Keratinocyte (primary cell): Measurements from ENCODE around the gene PPL. TPM values are rescaled to one million over a fixed set of nuclear protein-coding genes. Genes with fewer than 3 reads are reported as not detected.

Experiments
- DNase-seq: peaks from one replicate; pipeline ENCODE4 v3.0.0-alpha.2; 2011; ENCODE audit warnings: low read depth, missing footprints, low spot score
- FAIRE-seq: peaks from 2 replicates; lab custom pipeline; 2011; peaks lifted over from hg19 to GRCh38; lab: Jason Lieb, UNC
- H2AFZ ChIP-seq: 2 replicates; pipeline ENCODE4 v1.6.0; 2012; ENCODE audit warnings: low read length, control low read depth, inconsistent platforms; ENCODE audit not compliant: control insufficient read depth
- H3K27ac ChIP-seq: 2 replicates; pipeline ENCODE4 v1.5.1; 2011; ENCODE audit warnings: low read length; ENCODE audit not compliant: control insufficient read depth, insufficient read depth
- H3K27me3 ChIP-seq: 3 replicates; pipeline ENCODE4 v1.6.0; 2011; ENCODE audit warnings: low read length; ENCODE audit not compliant: control insufficient read depth, insufficient read depth; ENCODE audit errors: extremely low read depth
- H3K36me3 ChIP-seq, 2 experiments: 2 replicates in 1 of 2; 3 replicates in 1 of 2; pipeline ENCODE4 v1.5.1; 2011; ENCODE audit warnings: low read length in 2 of 2, mild to moderate bottlenecking in 1 of 2; ENCODE audit not compliant: control insufficient read depth in 2 of 2, insufficient read depth in 2 of 2; ENCODE audit errors: extremely low read depth in 1 of 2
- H3K4me1 ChIP-seq: 3 replicates; pipeline ENCODE4 v1.5.1; 2011; ENCODE audit warnings: low read length; ENCODE audit not compliant: control insufficient read depth, insufficient read depth; ENCODE audit errors: extremely low read depth
- H3K4me2 ChIP-seq: 3 replicates; pipeline ENCODE4 v1.6.0; 2011; ENCODE audit warnings: low read depth, low read length; ENCODE audit not compliant: control insufficient read depth, insufficient read depth; ENCODE audit errors: extremely low read depth
- H3K4me3 ChIP-seq, 3 experiments: fragments of 200-600 bp in 1 of 3; sonication (generic) in 1 of 3; 2 replicates in 2 of 3; 3 replicates in 1 of 3; pipeline ENCODE4 v1.5.1; 2011 to 2016; ENCODE audit warnings: low read length in 3 of 3, mild to moderate bottlenecking in 3 of 3, control low read depth in 2 of 3, inconsistent platforms in 1 of 3, low read depth in 1 of 3, mixed read lengths in 1 of 3, mixed run types in 1 of 3, moderate library complexity in 1 of 3; ENCODE audit not compliant: control insufficient read depth in 2 of 3, insufficient read depth in 2 of 3; ENCODE audit errors: extremely low read depth in 1 of 3
- H3K79me2 ChIP-seq: 2 replicates; pipeline ENCODE4 v1.6.0; 2012; ENCODE audit warnings: low read length; ENCODE audit not compliant: control insufficient read depth, insufficient read depth
- H3K9ac ChIP-seq: 3 replicates; pipeline ENCODE4 v1.6.0; 2011; ENCODE audit warnings: low read length; ENCODE audit not compliant: control insufficient read depth, insufficient read depth; ENCODE audit errors: extremely low read depth
- H3K9me1 ChIP-seq: 3 replicates; pipeline ENCODE4 v1.6.0; 2011; ENCODE audit warnings: low read length; ENCODE audit not compliant: control insufficient read depth, insufficient read depth; ENCODE audit errors: extremely low read depth
- H3K9me3 ChIP-seq: 2 replicates; pipeline ENCODE4 v1.5.1; 2012; ENCODE audit warnings: low read depth, low read length; ENCODE audit not compliant: control insufficient read depth
- H4K20me1 ChIP-seq: 3 replicates; pipeline ENCODE4 v1.6.0; 2011; ENCODE audit warnings: low read length; ENCODE audit not compliant: control insufficient read depth, insufficient read depth; ENCODE audit errors: extremely low read depth
- EZH2 ChIP-seq: IDR thresholded peaks from one replicate; pipeline ENCODE4 v1.6.1; 2012; ENCODE audit warnings: inconsistent platforms, mild to moderate bottlenecking, low read length, moderate library complexity
- dilution Hi-C: fragments of 300-500 bp; cut with MboI; formaldehyde crosslinking; loops from one replicate; pipeline ENCODE4 v1.7.0; 2020; ENCODE audit warnings: low sequenced_read_pairs; ENCODE audit not compliant: extremely low pct_ligation_motif_present
- polyA plus RNA-seq, 5 experiments: library from polyadenylated mRNA; depleted of rRNA in 3 of 5; stranded (reverse) in 3 of 5; stranded (forward) in 1 of 5; unstranded in 1 of 5; fragments of >200 nt; gene quantifications; 1 replicate in 1 of 5; 2 replicates in 3 of 5; 3 replicates in 1 of 5; pipeline versions ENCODE4 v1.2.1 to v1.2.3, GENCODE V29; 2011 to 2012; ENCODE audit warnings: missing spikeins in 2 of 5, low read depth in 1 of 5, low replicate concordance in 1 of 5
- TF ChIP-seq, protein P1 (sequence below), 3 experiments: IDR thresholded peaks in 1 of 3; conservative IDR thresholded peaks in 1 of 3; optimal IDR thresholded peaks in 1 of 3; 2 replicates in 2 of 3; 3 replicates in 1 of 3; pipeline versions ENCODE3 to v1.5.1; 2011; ENCODE audit warnings: low read length in 3 of 3, mild to moderate bottlenecking in 3 of 3, moderate library complexity in 2 of 3, control low read depth in 1 of 3, inconsistent platforms in 1 of 3; ENCODE audit not compliant: insufficient read depth in 2 of 3; ENCODE audit errors: extremely low read depth in 1 of 3

Gene PPL
- polyA plus RNA-seq, 1 donor (not counting 4 experiments of a cell fraction or from before 2014, with no cell fraction given): 26.6 TPM

- Histone ChIP-seq H3K9ac (no peak overlapping the region), H3K36me3 (peaks cover 42 to 50% of the 10 kb centered on the region in 2 experiments), H3K9me1 (no peaks in the 10 kb centered on the region), H3K9me3 (no peaks in the 10 kb centered on the region), H3K79me2 (peaks cover 35% of the 10 kb centered on the region), H4K20me1 (peaks cover 3% of the 10 kb centered on the region), H3K4me2 (no peak overlapping the region), H3K27me3 (no peaks in the 10 kb centered on the region), H3K27ac (no peak overlapping the region), H2AFZ (no peak overlapping the region), H3K4me1 (peaks cover 14% of the 10 kb centered on the region), H3K4me3 (no peak overlapping the region)
- dilution Hi-C loops: no loop called here
- TF ChIP-seq EZH2: no peak
- TF ChIP-seq, protein P1, sequence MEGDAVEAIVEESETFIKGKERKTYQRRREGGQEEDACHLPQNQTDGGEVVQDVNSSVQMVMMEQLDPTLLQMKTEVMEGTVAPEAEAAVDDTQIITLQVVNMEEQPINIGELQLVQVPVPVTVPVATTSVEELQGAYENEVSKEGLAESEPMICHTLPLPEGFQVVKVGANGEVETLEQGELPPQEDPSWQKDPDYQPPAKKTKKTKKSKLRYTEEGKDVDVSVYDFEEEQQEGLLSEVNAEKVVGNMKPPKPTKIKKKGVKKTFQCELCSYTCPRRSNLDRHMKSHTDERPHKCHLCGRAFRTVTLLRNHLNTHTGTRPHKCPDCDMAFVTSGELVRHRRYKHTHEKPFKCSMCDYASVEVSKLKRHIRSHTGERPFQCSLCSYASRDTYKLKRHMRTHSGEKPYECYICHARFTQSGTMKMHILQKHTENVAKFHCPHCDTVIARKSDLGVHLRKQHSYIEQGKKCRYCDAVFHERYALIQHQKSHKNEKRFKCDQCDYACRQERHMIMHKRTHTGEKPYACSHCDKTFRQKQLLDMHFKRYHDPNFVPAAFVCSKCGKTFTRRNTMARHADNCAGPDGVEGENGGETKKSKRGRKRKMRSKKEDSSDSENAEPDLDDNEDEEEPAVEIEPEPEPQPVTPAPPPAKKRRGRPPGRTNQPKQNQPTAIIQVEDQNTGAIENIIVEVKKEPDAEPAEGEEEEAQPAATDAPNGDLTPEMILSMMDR (optimal IDR thresholded peaks at IDR 0.05 in 1 of 3, IDR thresholded peaks at IDR 0.05 in 1 of 3, conservative IDR thresholded peaks at IDR 0.05 in 1 of 3; ENCODE audit: extremely low read depth in 1 of 3, insufficient read depth in 2 of 3, low read length in 3 of 3): no peak
- FAIRE-seq (no peak), DNase-seq (no peak)
Measured at GRCh38 chr16:4870138-4870671, 66.7 kb downstream of the PPL start.

- peaks cover 32 to 41% of the 10 kb centered on the region in 2 experiments for H3K36me3 ChIP-seq
- no peak overlapping the region for H3K4me2 ChIP-seq
- H3K9me1 ChIP-seq: no peaks in the 10 kb centered on the region
- no peaks in the 10 kb centered on the region for H3K9me3 ChIP-seq
- peaks cover 43% of the 10 kb centered on the region for H3K79me2 ChIP-seq
- H3K27me3 ChIP-seq: no peaks in the 10 kb centered on the region
- H2AFZ ChIP-seq: no peak overlapping the region
- H3K4me1 ChIP-seq: peaks cover 14% of the 10 kb centered on the region
- DNase-seq (no peak), FAIRE-seq (peak; percentile 77)
- no peak overlapping the region for H3K4me3 ChIP-seq
- peaks cover 3% of the 10 kb centered on the region for H4K20me1 ChIP-seq
- dilution Hi-C loops: no loop called here
- no peak overlapping the region for H3K9ac ChIP-seq
- TF ChIP-seq, protein P1 (optimal IDR thresholded peaks at IDR 0.05 in 1 of 3, IDR thresholded peaks at IDR 0.05 in 1 of 3, conservative IDR thresholded peaks at IDR 0.05 in 1 of 3; ENCODE audit: extremely low read depth in 1 of 3, insufficient read depth in 2 of 3, low read length in 3 of 3): no peak
- TF ChIP-seq EZH2: no peak
- peak overlapping the region; percentile 1 for H3K27ac ChIP-seq
Measured at GRCh38 chr16:4869147-4869805, 67.7 kb downstream of the PPL start.
